Transverse colon (tissue), 3 donors: ENCODE data around the gene CACNA1B.
"Not testable (repeated sequence)": the region's sequence is repeated elsewhere in the genome, so short reads cannot be mapped to it uniquely, and the experiment has no call there.

Experiments
- EP300 ChIP-seq: sonication (generic); formaldehyde crosslinking; IDR thresholded peaks from one replicate; pipeline ENCODE4 v1.6.1; 2017; ENCODE audit warnings: antibody characterized with exemption, low read depth
- POLR2A ChIP-seq: fragments of 450-650 bp; IDR thresholded peaks from one replicate; pipeline ENCODE4 v1.6.1; 2016; ENCODE audit warnings: antibody characterized with exemption, mild to moderate bottlenecking, moderate library complexity
- TF ChIP-seq, protein P1 (sequence below), 5 experiments: fragments of 200-600 bp in 3 of 5; fragments of 450-650 bp in 2 of 5; sonication (generic) in 3 of 5; IDR thresholded peaks; 1 replicate in 2 of 5; 2 replicates in 3 of 5; pipeline ENCODE4 v1.5.1; 2016 to 2017; ENCODE audit warnings: antibody characterized with exemption in 5 of 5, inconsistent platforms in 3 of 5, mild to moderate bottlenecking in 2 of 5, moderate library complexity in 1 of 5

DNA sequence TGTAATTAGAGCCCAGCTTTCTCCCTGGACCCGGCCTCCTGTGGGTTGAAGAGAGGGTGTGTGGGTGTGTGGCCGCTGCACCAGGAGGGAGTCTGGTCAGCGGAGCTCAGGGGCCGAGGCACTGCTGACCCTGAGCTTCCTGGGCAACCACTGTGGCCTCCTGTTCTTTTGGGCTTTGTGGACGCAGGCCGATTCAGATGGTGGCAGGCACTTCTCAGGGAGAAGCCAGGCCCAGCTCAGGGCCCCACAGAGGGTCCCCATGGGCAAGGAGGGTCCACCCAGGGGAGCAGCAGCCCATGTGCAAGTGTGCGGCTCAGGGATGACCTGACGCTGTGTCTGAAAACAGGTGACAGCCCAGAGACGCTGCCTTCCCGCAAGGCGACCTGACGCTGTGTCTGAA, 11.0 kb downstream of the CACNA1B start:
- TF ChIP-seq, protein P1, sequence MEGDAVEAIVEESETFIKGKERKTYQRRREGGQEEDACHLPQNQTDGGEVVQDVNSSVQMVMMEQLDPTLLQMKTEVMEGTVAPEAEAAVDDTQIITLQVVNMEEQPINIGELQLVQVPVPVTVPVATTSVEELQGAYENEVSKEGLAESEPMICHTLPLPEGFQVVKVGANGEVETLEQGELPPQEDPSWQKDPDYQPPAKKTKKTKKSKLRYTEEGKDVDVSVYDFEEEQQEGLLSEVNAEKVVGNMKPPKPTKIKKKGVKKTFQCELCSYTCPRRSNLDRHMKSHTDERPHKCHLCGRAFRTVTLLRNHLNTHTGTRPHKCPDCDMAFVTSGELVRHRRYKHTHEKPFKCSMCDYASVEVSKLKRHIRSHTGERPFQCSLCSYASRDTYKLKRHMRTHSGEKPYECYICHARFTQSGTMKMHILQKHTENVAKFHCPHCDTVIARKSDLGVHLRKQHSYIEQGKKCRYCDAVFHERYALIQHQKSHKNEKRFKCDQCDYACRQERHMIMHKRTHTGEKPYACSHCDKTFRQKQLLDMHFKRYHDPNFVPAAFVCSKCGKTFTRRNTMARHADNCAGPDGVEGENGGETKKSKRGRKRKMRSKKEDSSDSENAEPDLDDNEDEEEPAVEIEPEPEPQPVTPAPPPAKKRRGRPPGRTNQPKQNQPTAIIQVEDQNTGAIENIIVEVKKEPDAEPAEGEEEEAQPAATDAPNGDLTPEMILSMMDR (IDR thresholded peaks at IDR 0.05): not testable (repeated sequence)
- not testable (repeated sequence) for TF ChIP-seq EP300, POLR2A
